ENCODE measurements around the gene NELFB.

The NELFB gene

GRCh38 chr9:137280474-137281344, 25.6 kb downstream of the NELFB start:
- TF ChIP-seq ZBTB7A (IDR thresholded peaks at IDR 0.05; ENCODE audit: low read depth) (no peak), RAD21 (IDR thresholded peaks at IDR 0.05; ENCODE audit: low read depth) (no peak), EP300 (IDR thresholded peaks at IDR 0.05; ENCODE audit: borderline replicate concordance) (no peak), TEAD4 (IDR thresholded peaks at IDR 0.05) (no peak), FOXM1 (IDR thresholded peaks at IDR 0.05; ENCODE audit: borderline replicate concordance, low read depth) (no peak)
- TF ChIP-seq, protein P1, sequence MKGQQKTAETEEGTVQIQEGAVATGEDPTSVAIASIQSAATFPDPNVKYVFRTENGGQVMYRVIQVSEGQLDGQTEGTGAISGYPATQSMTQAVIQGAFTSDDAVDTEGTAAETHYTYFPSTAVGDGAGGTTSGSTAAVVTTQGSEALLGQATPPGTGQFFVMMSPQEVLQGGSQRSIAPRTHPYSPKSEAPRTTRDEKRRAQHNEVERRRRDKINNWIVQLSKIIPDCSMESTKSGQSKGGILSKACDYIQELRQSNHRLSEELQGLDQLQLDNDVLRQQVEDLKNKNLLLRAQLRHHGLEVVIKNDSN (IDR thresholded peaks at IDR 0.05), result no peak

- TF ChIP-seq CEBPB (IDR thresholded peaks at IDR 0.05), result no peak
- TF ChIP-seq, protein P1 (IDR thresholded peaks at IDR 0.05), result no peak
- TF ChIP-seq TAF1 (IDR thresholded peaks at IDR 0.05; ENCODE audit: low read depth), result no peak
- no peak for TF ChIP-seq REST (IDR thresholded peaks at IDR 0.05; ENCODE audit: low read depth)
- TF ChIP-seq YY1 (IDR thresholded peaks at IDR 0.05; ENCODE audit: low read depth), result no peak
- no peak for TF ChIP-seq TCF12 (IDR thresholded peaks at IDR 0.05; ENCODE audit: low read depth)
- no peak for TF ChIP-seq TEAD4 (IDR thresholded peaks at IDR 0.05)
- no peak for TF ChIP-seq ZBTB7A (IDR thresholded peaks at IDR 0.05; ENCODE audit: low read depth)
- TF ChIP-seq EGR1 (IDR thresholded peaks at IDR 0.05), result no peak
- no peak for TF ChIP-seq CREB1 (IDR thresholded peaks at IDR 0.05; ENCODE audit: low read depth)
- TF ChIP-seq, protein P2, sequence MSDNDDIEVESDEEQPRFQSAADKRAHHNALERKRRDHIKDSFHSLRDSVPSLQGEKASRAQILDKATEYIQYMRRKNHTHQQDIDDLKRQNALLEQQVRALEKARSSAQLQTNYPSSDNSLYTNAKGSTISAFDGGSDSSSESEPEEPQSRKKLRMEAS (IDR thresholded peaks at IDR 0.05), result no peak
- TF ChIP-seq NFIC (IDR thresholded peaks at IDR 0.05), result no peak
- no peak for TF ChIP-seq EP300 (IDR thresholded peaks at IDR 0.05; ENCODE audit: borderline replicate concordance)
- TF ChIP-seq RAD21 (IDR thresholded peaks at IDR 0.05; ENCODE audit: low read depth), result no peak
- TF ChIP-seq FOXM1 (IDR thresholded peaks at IDR 0.05; ENCODE audit: borderline replicate concordance, low read depth), result no peak
These were observed 26.4 kb downstream of the NELFB start for GRCh38 chr9:137281345-137282116.

GRCh38 chr9:137286975-137287383, 31.9 kb downstream of the NELFB start:
- TF ChIP-seq CEBPB (IDR thresholded peaks at IDR 0.05) (no peak), RAD21 (IDR thresholded peaks at IDR 0.05; ENCODE audit: low read depth) (peak; percentile 91), ZBTB7A (IDR thresholded peaks at IDR 0.05; ENCODE audit: low read depth) (no peak)
- TF ChIP-seq, protein P2 (IDR thresholded peaks at IDR 0.05), result peak; percentile 74
- TF ChIP-seq, protein P1 (IDR thresholded peaks at IDR 0.05), result 0 out of 2 replicates have a peak, but pooled peaks have one; percentile 28

GRCh38 chr9:137293094-137293481, 38.0 kb downstream of the NELFB start:
- TF ChIP-seq YY1 (IDR thresholded peaks at IDR 0.05; ENCODE audit: low read depth) (no peak), TEAD4 (IDR thresholded peaks at IDR 0.05) (no peak), REST (IDR thresholded peaks at IDR 0.05; ENCODE audit: low read depth) (no peak), RAD21 (IDR thresholded peaks at IDR 0.05; ENCODE audit: low read depth) (no peak), TAF1 (IDR thresholded peaks at IDR 0.05; ENCODE audit: low read depth) (no peak), EGR1 (IDR thresholded peaks at IDR 0.05) (no peak), ZBTB7A (IDR thresholded peaks at IDR 0.05; ENCODE audit: low read depth) (no peak), CEBPB (IDR thresholded peaks at IDR 0.05) (no peak), EP300 (IDR thresholded peaks at IDR 0.05; ENCODE audit: borderline replicate concordance) (no peak), FOXM1 (IDR thresholded peaks at IDR 0.05; ENCODE audit: borderline replicate concordance, low read depth) (no peak), CREB1 (IDR thresholded peaks at IDR 0.05; ENCODE audit: low read depth) (no peak), TCF12 (IDR thresholded peaks at IDR 0.05; ENCODE audit: low read depth) (no peak)
- TF ChIP-seq, protein P1 (IDR thresholded peaks at IDR 0.05), result no peak
